ENCODE data around the gene DAGLA. TPM values are rescaled to one million over a fixed set of nuclear protein-coding genes. Genes with fewer than 3 reads are reported as not detected.

The DAGLA gene
- total and polyA plus RNA-seq, 2 donors (not counting 1 experiment from before 2014, with no cell fraction given), result 0.06 TPM; not detected in 1

- Histone ChIP-seq H3K9me3 (ENCODE audit: control extremely low read depth in 1 of 3, control insufficient read depth in 2 of 3, insufficient read depth in 1 of 3, low read length in 2 of 3) (no peaks in the 10 kb centered on the region), H3K79me2 (ENCODE audit: control insufficient read depth, insufficient read depth, low read length) (no peaks in the 10 kb centered on the region), H4K20me1 (ENCODE audit: control insufficient read depth, insufficient read depth, low read length, poor library complexity, severe bottlenecking) (no peaks in the 10 kb centered on the region), H3K4me2 (replicated peaks; ENCODE audit: low read depth, low read length, poor library complexity, severe bottlenecking) (no peak overlapping the region), H3K9ac (ENCODE audit: low read length) (no peak overlapping the region), H3K27me3 (replicated peaks in 1 of 4; ENCODE audit: control extremely low read depth in 1 of 4, control insufficient read depth in 3 of 4, insufficient read depth in 4 of 4, low read length in 3 of 4) (no peaks in the 10 kb centered on the region), H3K27ac (ENCODE audit: low read length in 2 of 2) (no peak overlapping the region), H2AFZ (ENCODE audit: insufficient read depth, low read depth, low read length, poor library complexity, severe bottlenecking) (no peak overlapping the region), H3K4me1 (ENCODE audit: control insufficient read depth in 2 of 2, insufficient read depth in 2 of 2, low read length in 2 of 2) (peaks cover 0 to 4% of the 10 kb centered on the region in 2 donors), H3K4me3 (ENCODE audit: control extremely low read depth in 1 of 5, extremely low read depth in 1 of 5, insufficient read depth in 1 of 5, low read depth in 2 of 5, low read length in 4 of 5) (no peak overlapping the region), H3K36me3 (replicated peaks in 1 of 2; ENCODE audit: control extremely low read depth in 1 of 2, control insufficient read depth in 1 of 2, extremely low read depth in 1 of 2, insufficient read depth in 2 of 2, low read length in 1 of 2) (no peaks in the 10 kb centered on the region)
- ATAC-seq (ENCODE audit: low read depth) (no peak), DNase-seq (no peak)
- Mint-ChIP-seq H3K9me3 (ENCODE audit: insufficient read depth) (no peaks in the 10 kb centered on the region), H3K4me1 (no peaks in the 10 kb centered on the region), H3K4me3 (no peak overlapping the region), H3K27me3 (no peaks in the 10 kb centered on the region), H3K27ac (no peak overlapping the region)
- intact Hi-C loops (cut with micrococcal nuclease), result no loop called here
- CTCF ChIA-PET, result no interaction called here
- TF ChIP-seq EZH2 (IDR thresholded peaks at IDR 0.05; ENCODE audit: borderline replicate concordance, insufficient read depth, low read depth, low read length, poor library complexity, severe bottlenecking) (no peak), CTCF (IDR thresholded peaks at IDR 0.05) (no peak)
- 88% methylated on average over 6 of the region's 20 CpGs for WGBS (ENCODE audit: insufficient coverage)
- POLR2A ChIA-PET, result no interaction called here
Measured at GRCh38 chr11:61769946-61770683, 89.9 kb downstream of the DAGLA start.

GRCh38 chr11:61771195-61771894 lies 91.2 kb downstream of the DAGLA start:
- POLR2A ChIA-PET, result no interaction called here
- no peak overlapping the region for H3K27ac ChIP-seq (ENCODE audit: low read length in 2 of 2)
- H3K27me3 Mint-ChIP-seq, result peaks cover 4% of the 10 kb centered on the region

More at GRCh38 chr11:61771195-61771894, 91.2 kb downstream of the DAGLA start:
- Histone ChIP-seq H2AFZ (ENCODE audit: insufficient read depth, low read depth, low read length, poor library complexity, severe bottlenecking) (no peak overlapping the region), H3K4me2 (replicated peaks; ENCODE audit: low read depth, low read length, poor library complexity, severe bottlenecking) (no peak overlapping the region), H3K27me3 (replicated peaks in 1 of 4; ENCODE audit: control extremely low read depth in 1 of 4, control insufficient read depth in 3 of 4, insufficient read depth in 4 of 4, low read length in 3 of 4) (no peaks in the 10 kb centered on the region), H3K36me3 (replicated peaks in 1 of 2; ENCODE audit: control extremely low read depth in 1 of 2, control insufficient read depth in 1 of 2, extremely low read depth in 1 of 2, insufficient read depth in 2 of 2, low read length in 1 of 2) (no peaks in the 10 kb centered on the region), H3K79me2 (ENCODE audit: control insufficient read depth, insufficient read depth, low read length) (no peaks in the 10 kb centered on the region), H3K4me3 (ENCODE audit: control extremely low read depth in 1 of 5, extremely low read depth in 1 of 5, insufficient read depth in 1 of 5, low read depth in 2 of 5, low read length in 4 of 5) (no peak overlapping the region), H3K4me1 (ENCODE audit: control insufficient read depth in 2 of 2, insufficient read depth in 2 of 2, low read length in 2 of 2) (peaks cover 0 to 4% of the 10 kb centered on the region in 2 donors), H3K9me3 (ENCODE audit: control extremely low read depth in 1 of 3, control insufficient read depth in 2 of 3, insufficient read depth in 1 of 3, low read length in 2 of 3) (no peaks in the 10 kb centered on the region), H4K20me1 (ENCODE audit: control insufficient read depth, insufficient read depth, low read length, poor library complexity, severe bottlenecking) (no peaks in the 10 kb centered on the region), H3K9ac (ENCODE audit: low read length) (no peak overlapping the region)
- DNase-seq (no peak), ATAC-seq (ENCODE audit: low read depth) (no peak)
- Mint-ChIP-seq H3K9me3 (ENCODE audit: insufficient read depth) (no peaks in the 10 kb centered on the region), H3K27ac (no peak overlapping the region), H3K4me3 (no peak overlapping the region), H3K4me1 (peaks cover 3% of the 10 kb centered on the region)
- CTCF ChIA-PET, result no interaction called here
- intact Hi-C loops (cut with micrococcal nuclease), result no loop called here
- WGBS (ENCODE audit: insufficient coverage), result 86% methylated on average over 12 of the region's 15 CpGs
- TF ChIP-seq CTCF (IDR thresholded peaks at IDR 0.05), result no peak
